Nephron progenitor cell (in vitro differentiated cells): ENCODE measurements around the gene CLHC1.

ENCODE experiments used
- DNase-seq: peaks from one replicate; pipeline ENCODE4 v3.0.0; 2021
- H3K27ac Mint-ChIP-seq: 2 replicates; pipeline ENCODE4 v1.8.0; 2021; ENCODE audit warnings: mild to moderate bottlenecking, moderate library complexity, mixed read lengths
- H3K27me3 Mint-ChIP-seq: 2 replicates; pipeline ENCODE4 v1.8.0; 2021; ENCODE audit warnings: mild to moderate bottlenecking, low read depth, mixed read lengths; ENCODE audit not compliant: poor library complexity
- H3K36me3 Mint-ChIP-seq: 2 replicates; pipeline ENCODE4 v1.8.0; 2021; ENCODE audit warnings: low read depth, mixed read lengths
- H3K4me1 Mint-ChIP-seq: 2 replicates; pipeline ENCODE4 v1.8.0; 2021; ENCODE audit warnings: mixed read lengths
- H3K4me3 Mint-ChIP-seq: 2 replicates; pipeline ENCODE4 v1.8.0; 2021; ENCODE audit warnings: mild to moderate bottlenecking, moderate library complexity, mixed read lengths
- H3K9me3 Mint-ChIP-seq: 2 replicates; pipeline ENCODE4 v1.8.0; 2021; ENCODE audit warnings: mild to moderate bottlenecking, moderate library complexity, mixed read lengths
- CTCF ChIP-seq: fragments of 200-600 bp; sonication (generic); IDR thresholded peaks from 2 replicates; pipeline ENCODE4 v1.5.0; 2021; ENCODE audit warnings: antibody characterized with exemption

The CLHC1 gene

GRCh38 chr2:55153584-55154299 is 78.4 kb downstream of the CLHC1 start:
- Mint-ChIP-seq H3K36me3 (no peaks in the 10 kb centered on the region), H3K27ac (no peak overlapping the region), H3K27me3 (peaks cover 14% of the 10 kb centered on the region), H3K9me3 (no peaks in the 10 kb centered on the region), H3K4me3 (no peak overlapping the region), H3K4me1 (peaks cover 39% of the 10 kb centered on the region)
- no peak for TF ChIP-seq CTCF
- DNase-seq = no peak

GRCh38 chr2:55152475-55153412 is 79.3 kb downstream of the CLHC1 start:
- H3K27ac Mint-ChIP-seq = no peak overlapping the region
- H3K4me3 Mint-ChIP-seq = no peak overlapping the region
- no peaks in the 10 kb centered on the region for H3K36me3 Mint-ChIP-seq
- TF ChIP-seq CTCF = no peak
- no peaks in the 10 kb centered on the region for H3K9me3 Mint-ChIP-seq
- H3K27me3 Mint-ChIP-seq = peaks cover 17% of the 10 kb centered on the region
- peaks cover 37% of the 10 kb centered on the region for H3K4me1 Mint-ChIP-seq
- no peak for DNase-seq

GRCh38 chr2:55151733-55152433 is 80.2 kb downstream of the CLHC1 start:
- H3K27ac Mint-ChIP-seq = no peak overlapping the region
- TF ChIP-seq CTCF = no peak
- no peak for DNase-seq
- no peaks in the 10 kb centered on the region for H3K9me3 Mint-ChIP-seq
- no peaks in the 10 kb centered on the region for H3K36me3 Mint-ChIP-seq
- H3K4me1 Mint-ChIP-seq = peaks cover 31% of the 10 kb centered on the region
- peaks cover 16% of the 10 kb centered on the region for H3K27me3 Mint-ChIP-seq
- H3K4me3 Mint-ChIP-seq = no peak overlapping the region

- H3K4me3 Mint-ChIP-seq = no peak overlapping the region
- no peak for DNase-seq
- H3K4me1 Mint-ChIP-seq = peaks cover 28% of the 10 kb centered on the region
- no peak for TF ChIP-seq CTCF
- H3K36me3 Mint-ChIP-seq = no peaks in the 10 kb centered on the region
- peaks cover 7% of the 10 kb centered on the region for H3K27me3 Mint-ChIP-seq
- no peaks in the 10 kb centered on the region for H3K9me3 Mint-ChIP-seq
- no peak overlapping the region for H3K27ac Mint-ChIP-seq
Measured at GRCh38 chr2:55150834-55151233, 81.3 kb downstream of the CLHC1 start.

- H3K27me3 Mint-ChIP-seq = peaks cover 6% of the 10 kb centered on the region
Measured at GRCh38 chr2:55148269-55148668, 83.8 kb downstream of the CLHC1 start.

More at GRCh38 chr2:55148269-55148668, 83.8 kb downstream of the CLHC1 start:
- DNase-seq = no peak
- Mint-ChIP-seq H3K27ac (no peak overlapping the region), H3K36me3 (no peaks in the 10 kb centered on the region), H3K4me1 (peaks cover 9% of the 10 kb centered on the region), H3K9me3 (peaks cover 6% of the 10 kb centered on the region), H3K4me3 (no peak overlapping the region)
- no peak for TF ChIP-seq CTCF
